ENCODE results near the gene LRIG1. TPM values are rescaled to one million over a fixed set of nuclear protein-coding genes. Genes with fewer than 3 reads are reported as not detected.

LRIG1 gene
- total and polyA plus RNA-seq, 10 of the 15 experiments (the other 5 are each of a cell fraction or from before 2014, with no cell fraction given): 0.84 to 16.4 (median 8.1) TPM

- Histone ChIP-seq H4K20me1 (ENCODE audit: control insufficient read depth, insufficient read depth) (no peaks in the 10 kb centered on the region), H3K4me2 (ENCODE audit: control insufficient read depth, insufficient read depth) (peak overlapping the region; percentile 68), H3K4me1 (ENCODE audit: control insufficient read depth, insufficient read depth, low read length) (peaks cover 4% of the 10 kb centered on the region; the same call in 1 of the 2 replicates), H2AFZ (ENCODE audit: control insufficient read depth, low read depth, low read length) (no peak overlapping the region; the same call in 1 of the 2 replicates), H3K36me3 (ENCODE audit: control insufficient read depth in 2 of 2, insufficient read depth in 2 of 2, low read length in 1 of 2) (no peaks in the 10 kb centered on the region), H3K79me2 (ENCODE audit: control insufficient read depth, insufficient read depth, low read length) (peaks cover 9% of the 10 kb centered on the region), H3K9ac (ENCODE audit: control insufficient read depth, insufficient read depth, low read length) (0 out of 2 replicates have a peak overlapping the region, but pooled peaks have one; percentile 4), H3K27me3 (replicated peaks in 1 of 2; ENCODE audit: control insufficient read depth in 2 of 2, insufficient read depth in 2 of 2, low read length in 1 of 2) (peaks cover 0 to 2% of the 10 kb centered on the region in 2 experiments; a peak in 2 of 4 replicates), H3K9me3 (replicated peaks; ENCODE audit: control insufficient read depth, insufficient read depth, low read length) (no peaks in the 10 kb centered on the region), H3K4me3 (peak overlapping the region; percentile 67), H3K27ac (ENCODE audit: control insufficient read depth, insufficient read depth) (no peak overlapping the region)
- DNase-seq (ENCODE audit: low read depth, low spot score) (no peak), ATAC-seq (no peak), FAIRE-seq (no peak)
- TF ChIP-seq MLLT1 (IDR thresholded peaks at IDR 0.05) (peak; percentile 50; the same call in 1 of the 2 replicates), NRF1 (conservative IDR thresholded peaks at IDR 0.05; ENCODE audit: low read depth, low read length) (no peak), CBFB (IDR thresholded peaks at IDR 0.05; ENCODE audit: low read depth) (no peak), ZBED1 (IDR thresholded peaks at IDR 0.05; ENCODE audit: borderline replicate concordance) (no peak), RCOR1 (conservative IDR thresholded peaks at IDR 0.05; ENCODE audit: low read depth, low read length) (no peak), ZNF622 (IDR thresholded peaks at IDR 0.05) (no peak), ATF2 (IDR thresholded peaks at IDR 0.05; ENCODE audit: low read length) (no peak), NFYA (IDR thresholded peaks at IDR 0.05; ENCODE audit: borderline replicate concordance, low read depth, low read length) (no peak)
- intact Hi-C loops (cut with micrococcal nuclease; ENCODE audit: unreplicated experiment) (no loop called here), in situ Hi-C loops (cut with MboI) (no loop called here)
- ChIA-PET SMC1A (ENCODE audit: uncharacterized antibody, unreplicated experiment) (interaction anchor here (2.1 kb wide), 1 partner anchor 9 kb away, joined by 5 read pairs; no protein-coding TSS in a partner anchor), RAD21 (ENCODE audit: unreplicated experiment) (no interaction called here), CTCF (interaction anchor here (1.2 to 2.5 kb wide), 3 partner anchors 10 to 245 kb away, joined by 3 to 8 read pairs (median 5); no protein-coding TSS in a partner anchor), POLR2A (interaction anchor here (0.5 kb wide), 1 partner anchor 32 kb away, joined by 3 read pairs; no protein-coding TSS in a partner anchor)
- WGBS (ENCODE audit: insufficient coverage, insufficient replicate concordance, low lambda C conversion rate, missing lambda C conversion rate): 56% methylated on average over 14 of the region's 14 CpGs
- TSS peak; percentile 53 for BruUV-seq (replicated peaks)
Measured at GRCh38 chr3:66498687-66499621, 1.9 kb downstream of the LRIG1 start.
